ENCODE results near the gene BMPER.

BMPER gene

DNA sequence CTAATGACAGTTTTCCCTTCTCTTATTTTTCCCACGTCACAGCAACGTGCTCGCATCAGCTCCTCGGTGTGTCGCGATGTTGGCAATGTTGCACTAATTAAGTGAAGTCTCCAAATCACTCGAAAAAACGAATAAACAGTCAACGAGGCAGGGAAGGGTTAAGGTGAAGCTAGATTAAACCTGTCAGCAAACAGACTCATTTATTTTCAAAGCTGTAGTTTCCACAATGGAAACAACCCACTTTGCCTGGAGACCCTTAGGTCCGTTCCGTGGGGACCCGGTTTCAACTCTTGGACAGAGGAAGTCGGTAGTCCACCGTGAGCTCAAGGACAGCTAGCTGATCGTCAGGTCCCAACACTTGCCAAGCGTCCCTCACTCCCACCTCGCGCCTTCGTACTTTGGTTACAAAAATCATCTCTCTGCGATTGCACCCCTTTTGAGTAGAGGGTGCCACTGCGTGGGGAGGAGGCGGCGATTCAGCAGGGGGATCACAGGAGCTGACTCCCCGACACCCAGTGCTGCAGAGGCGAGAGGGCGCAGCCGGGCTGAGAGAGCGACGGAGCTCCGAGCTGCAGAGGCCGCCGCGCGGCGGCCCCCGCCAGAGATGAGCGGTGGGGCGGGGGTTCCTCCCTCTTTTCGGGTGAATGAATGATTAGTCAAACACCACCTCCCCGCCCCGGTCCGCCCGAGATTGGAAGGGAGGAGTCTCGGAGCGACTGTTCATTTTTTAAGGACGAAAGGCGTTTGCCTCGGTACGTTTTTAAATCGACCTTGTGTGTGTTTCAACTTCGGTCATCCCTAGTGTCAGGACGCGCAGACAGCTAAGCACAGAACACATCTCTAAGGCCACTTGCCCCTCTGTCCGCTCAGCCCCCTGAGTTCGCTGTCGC, 1.3 kb upstream of the BMPER start:
- H3K4me1 ChIP-seq, result peaks cover 8% of the 10 kb centered on the region
- peak overlapping the region; percentile 56 for H3K9ac ChIP-seq
- H3K4me2 ChIP-seq, result peak overlapping the region; percentile 94
- 0 out of 2 replicates have a peak, but pooled peaks cover 6% of the 10 kb centered on the region for H4K20me1 ChIP-seq
- H3K36me3 ChIP-seq, result no peaks in the 10 kb centered on the region
- TF ChIP-seq Cebpa-rat (IDR thresholded peaks at IDR 0.05), result no peak
- H3K27me3 ChIP-seq, result peaks cover 51% of the 10 kb centered on the region
- H3K9me3 ChIP-seq, result no peaks in the 10 kb centered on the region
- no peak overlapping the region for H3K27ac ChIP-seq
- H3K4me3 ChIP-seq, result peak overlapping the region; percentile 74

DNA sequence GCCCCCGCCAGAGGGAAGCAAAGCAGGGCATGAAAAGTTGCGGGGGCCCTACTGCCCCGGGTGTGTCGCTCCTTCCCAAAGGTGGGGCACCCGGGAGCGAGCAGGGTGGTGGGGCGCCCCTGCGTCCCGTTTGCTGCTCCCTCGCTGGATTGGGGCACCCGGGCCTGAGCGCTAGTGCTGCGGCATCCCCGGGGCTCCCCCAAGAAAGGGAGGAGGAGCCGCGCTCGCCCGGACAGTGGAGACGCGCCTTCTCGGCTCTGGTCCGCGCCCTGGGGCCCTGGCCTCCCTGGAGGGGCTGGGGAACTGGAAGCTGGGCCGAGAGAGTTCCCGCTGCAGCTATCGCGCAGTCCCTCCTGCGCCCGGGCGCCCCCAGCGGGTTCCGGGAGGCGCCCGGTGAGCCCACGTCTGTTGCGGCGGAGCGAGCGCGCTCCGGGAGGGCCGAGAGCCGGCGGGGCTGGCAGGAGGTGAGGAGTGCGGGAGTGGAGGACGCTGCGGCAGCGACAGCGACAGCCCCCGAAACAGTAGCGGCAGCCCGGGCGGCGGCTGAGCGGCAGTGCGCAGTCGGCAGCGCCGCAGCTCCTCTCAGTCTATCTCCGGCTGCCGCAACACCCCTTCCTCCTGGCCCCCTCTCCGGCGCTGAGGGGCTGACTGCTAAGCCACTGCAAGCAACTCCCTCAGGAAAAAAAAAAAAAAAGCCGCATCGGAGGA, 504 bp upstream of the BMPER start:
- Histone ChIP-seq H3K36me3 (no peaks in the 10 kb centered on the region), H3K9me3 (no peaks in the 10 kb centered on the region), H3K27me3 (peaks cover 51% of the 10 kb centered on the region), H3K4me3 (peak overlapping the region; percentile 74), H3K4me2 (peak overlapping the region; percentile 94), H3K9ac (peak overlapping the region; percentile 56), H4K20me1 (0 out of 2 replicates have a peak, but pooled peaks cover 6% of the 10 kb centered on the region), H3K4me1 (peaks cover 8% of the 10 kb centered on the region), H3K27ac (no peak overlapping the region)
- TF ChIP-seq Cebpa-rat (IDR thresholded peaks at IDR 0.05), result no peak

DNA sequence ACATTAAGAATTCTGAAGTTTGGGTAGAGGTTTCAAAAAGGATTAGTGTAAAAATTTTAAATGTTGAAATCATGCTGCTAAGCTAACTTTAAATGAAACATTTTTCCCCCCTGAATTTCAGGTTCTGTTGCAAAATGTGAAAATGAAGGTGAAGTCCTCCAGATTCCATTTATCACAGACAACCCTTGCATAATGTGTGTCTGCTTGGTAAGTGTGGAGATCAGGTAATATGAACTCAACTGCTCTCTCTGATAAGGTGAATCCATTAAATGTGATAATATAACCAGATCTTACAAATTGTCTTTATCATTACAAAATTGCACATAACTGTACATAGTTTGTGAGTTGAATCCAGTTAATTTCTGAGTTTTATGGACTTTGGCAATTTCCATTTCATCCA, 1.4 kb downstream of the BMPER start:
- H3K4me1 ChIP-seq, result peaks cover 8% of the 10 kb centered on the region
- no peaks in the 10 kb centered on the region for H3K36me3 ChIP-seq
- H3K27me3 ChIP-seq, result peaks cover 51% of the 10 kb centered on the region
- H3K9me3 ChIP-seq, result no peaks in the 10 kb centered on the region
- no peak overlapping the region for H3K4me2 ChIP-seq
- no peak overlapping the region for H3K4me3 ChIP-seq
- no peak for TF ChIP-seq Cebpa-rat (IDR thresholded peaks at IDR 0.05)
- H3K27ac ChIP-seq, result no peak overlapping the region
- H4K20me1 ChIP-seq, result 0 out of 2 replicates have a peak, but pooled peaks cover 6% of the 10 kb centered on the region
- H3K9ac ChIP-seq, result no peak overlapping the region

DNA sequence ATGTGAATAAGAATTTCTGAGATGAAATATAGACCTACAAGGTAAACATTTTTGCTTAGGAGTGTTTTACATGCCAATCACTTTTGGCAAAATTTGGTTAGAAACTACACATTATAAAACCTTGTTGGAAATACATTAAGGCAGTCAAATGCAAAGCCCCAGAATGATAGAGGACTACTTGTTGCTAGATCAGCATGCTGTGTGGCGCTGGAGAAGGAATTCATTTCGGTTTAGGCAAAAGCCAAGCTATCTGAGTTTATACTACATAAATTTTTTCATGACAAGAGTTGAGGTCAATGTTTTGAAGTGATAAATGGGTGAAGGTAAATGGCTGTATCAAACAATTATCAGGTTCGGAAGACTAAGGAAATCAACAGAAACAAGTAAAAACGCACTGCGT, 2.3 kb downstream of the BMPER start:
- H3K9ac ChIP-seq, result no peak overlapping the region
- H3K36me3 ChIP-seq, result no peaks in the 10 kb centered on the region

DNA sequence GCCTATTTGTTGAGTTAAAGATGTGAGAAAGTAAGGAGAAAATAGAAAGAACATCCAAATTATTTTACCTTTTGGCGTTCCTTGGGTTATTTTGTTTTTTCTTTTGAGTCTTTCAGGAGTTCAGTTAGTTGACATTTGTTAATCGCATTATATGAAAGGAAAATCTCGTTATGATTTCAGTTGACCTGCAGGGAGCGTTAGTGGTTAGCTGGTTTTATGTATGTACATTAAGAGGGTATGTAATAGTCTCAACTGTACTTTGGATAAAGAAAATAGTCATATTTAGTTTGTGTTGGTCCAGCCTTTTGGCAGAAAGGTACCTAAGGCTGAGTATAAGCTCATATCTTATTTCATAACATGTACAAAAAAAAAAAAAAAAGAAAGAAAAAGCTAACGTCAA, 4.0 kb downstream of the BMPER start:
- TF ChIP-seq Cebpa-rat (IDR thresholded peaks at IDR 0.05), result no peak
- H3K4me3 ChIP-seq, result no peak overlapping the region
- no peak overlapping the region for H3K4me2 ChIP-seq
- H4K20me1 ChIP-seq, result no peaks in the 10 kb centered on the region
- peaks cover 29% of the 10 kb centered on the region for H3K27me3 ChIP-seq
- no peak overlapping the region for H3K27ac ChIP-seq
- no peaks in the 10 kb centered on the region for H3K36me3 ChIP-seq
- no peaks in the 10 kb centered on the region; the same call in 1 of the 2 replicates for H3K4me1 ChIP-seq
- no peaks in the 10 kb centered on the region for H3K9me3 ChIP-seq
- H3K9ac ChIP-seq, result no peak overlapping the region

More for the DNA sequence above, 2.3 kb downstream of the BMPER start:
- Histone ChIP-seq H4K20me1 (0 out of 2 replicates have a peak, but pooled peaks cover 6% of the 10 kb centered on the region), H3K4me1 (peaks cover 8% of the 10 kb centered on the region), H3K27ac (no peak overlapping the region), H3K4me3 (no peak overlapping the region), H3K9me3 (no peaks in the 10 kb centered on the region), H3K27me3 (peaks cover 46% of the 10 kb centered on the region), H3K4me2 (no peak overlapping the region)
- TF ChIP-seq Cebpa-rat (IDR thresholded peaks at IDR 0.05), result no peak

DNA sequence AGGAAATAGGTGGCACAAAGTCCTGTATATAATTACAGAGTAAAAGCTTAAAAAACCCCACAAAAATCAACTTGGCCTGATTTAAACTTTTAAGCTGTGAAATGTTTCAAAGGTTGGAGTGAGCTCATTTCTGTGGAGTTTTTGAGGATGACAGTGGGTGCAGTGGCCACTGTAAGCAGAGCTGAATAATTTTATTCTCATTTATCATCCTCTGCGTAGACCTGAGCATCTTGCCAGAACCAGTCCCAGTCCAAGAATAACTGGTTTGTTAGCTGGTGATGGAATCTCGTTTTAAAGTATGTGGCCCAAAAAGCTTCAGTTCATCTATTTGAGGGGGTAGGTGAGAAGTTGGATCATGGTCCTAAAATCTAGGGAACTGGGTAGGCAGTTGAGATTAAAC, 4.4 kb downstream of the BMPER start:
- no peak overlapping the region for H3K27ac ChIP-seq
- no peak overlapping the region for H3K9ac ChIP-seq
- H3K9me3 ChIP-seq, result no peaks in the 10 kb centered on the region
- H3K4me2 ChIP-seq, result no peak overlapping the region
- TF ChIP-seq Cebpa-rat (IDR thresholded peaks at IDR 0.05), result no peak
- no peaks in the 10 kb centered on the region for H4K20me1 ChIP-seq
- H3K4me1 ChIP-seq, result no peaks in the 10 kb centered on the region
- no peak overlapping the region for H3K4me3 ChIP-seq
- H3K27me3 ChIP-seq, result peaks cover 25% of the 10 kb centered on the region
- no peaks in the 10 kb centered on the region for H3K36me3 ChIP-seq

DNA sequence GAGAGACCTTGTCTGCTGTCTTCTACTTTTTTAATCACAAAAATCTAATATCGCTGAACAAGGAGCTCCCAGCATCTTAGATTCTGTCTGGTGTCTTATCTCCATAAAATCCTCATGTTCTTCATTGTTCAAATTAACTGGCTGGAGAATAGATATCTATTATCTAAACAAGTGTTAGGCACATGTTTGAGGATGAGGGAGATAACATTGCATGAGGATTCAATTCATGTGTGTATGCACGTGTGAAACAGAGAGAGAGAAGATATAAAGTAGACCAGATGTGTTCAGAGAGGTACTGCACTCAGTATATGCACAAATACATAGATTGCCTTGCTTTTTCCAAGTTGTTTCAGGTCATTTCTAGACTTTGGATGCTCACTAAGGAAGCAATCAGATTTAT, 5.4 kb downstream of the BMPER start:
- no peak overlapping the region for H3K4me2 ChIP-seq
- peaks cover 16% of the 10 kb centered on the region for H3K27me3 ChIP-seq
- no peak overlapping the region for H3K27ac ChIP-seq
- H4K20me1 ChIP-seq, result no peaks in the 10 kb centered on the region
- TF ChIP-seq Cebpa-rat (IDR thresholded peaks at IDR 0.05), result no peak
- H3K36me3 ChIP-seq, result no peaks in the 10 kb centered on the region
- no peaks in the 10 kb centered on the region for H3K9me3 ChIP-seq
- H3K4me1 ChIP-seq, result no peaks in the 10 kb centered on the region
- no peak overlapping the region for H3K4me3 ChIP-seq
- H3K9ac ChIP-seq, result no peak overlapping the region

DNA sequence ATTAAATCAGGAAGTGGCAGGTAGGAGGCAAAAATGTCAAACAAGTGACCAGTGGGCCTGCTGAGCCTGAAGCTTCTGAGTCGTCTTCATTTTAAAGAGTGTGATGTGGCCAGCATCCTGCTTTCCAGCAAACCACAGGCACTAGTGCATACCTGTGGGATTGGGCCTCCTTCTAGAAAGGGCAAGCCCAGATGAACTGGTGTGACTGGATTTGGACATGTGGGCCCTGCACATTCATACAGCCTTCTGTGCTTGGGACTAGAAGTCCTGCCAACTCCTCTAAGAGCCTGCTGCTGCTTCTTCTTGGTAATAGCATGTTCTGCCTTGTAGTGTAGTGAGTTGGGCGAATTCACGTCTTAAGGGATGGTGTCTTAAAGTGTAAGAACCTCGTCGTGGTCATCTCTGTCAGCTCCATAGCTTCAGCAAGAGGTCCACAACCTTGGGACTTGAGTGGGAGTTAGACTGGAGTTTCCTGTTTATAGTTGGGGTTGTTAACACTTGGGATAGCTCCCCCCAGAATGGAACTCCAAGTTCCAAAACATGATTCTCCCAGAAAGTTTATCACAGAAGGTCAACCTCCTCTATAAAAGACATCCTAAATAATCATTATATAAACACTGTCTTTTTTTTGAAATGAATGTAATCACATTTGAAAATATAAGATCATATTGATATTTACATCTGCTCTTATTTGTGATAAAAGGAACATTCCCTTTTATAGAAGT, 11.2 kb downstream of the BMPER start:
- Histone ChIP-seq H3K4me2 (no peak overlapping the region; the same call in 1 of the 2 replicates), H3K9ac (no peak overlapping the region), H3K27me3 (no peaks in the 10 kb centered on the region), H3K4me1 (peaks cover 46% of the 10 kb centered on the region), H4K20me1 (no peaks in the 10 kb centered on the region), H3K9me3 (no peaks in the 10 kb centered on the region), H3K4me3 (no peak overlapping the region), H3K27ac (no peak overlapping the region), H3K36me3 (no peaks in the 10 kb centered on the region)
- no peak for TF ChIP-seq Cebpa-rat (IDR thresholded peaks at IDR 0.05)

DNA sequence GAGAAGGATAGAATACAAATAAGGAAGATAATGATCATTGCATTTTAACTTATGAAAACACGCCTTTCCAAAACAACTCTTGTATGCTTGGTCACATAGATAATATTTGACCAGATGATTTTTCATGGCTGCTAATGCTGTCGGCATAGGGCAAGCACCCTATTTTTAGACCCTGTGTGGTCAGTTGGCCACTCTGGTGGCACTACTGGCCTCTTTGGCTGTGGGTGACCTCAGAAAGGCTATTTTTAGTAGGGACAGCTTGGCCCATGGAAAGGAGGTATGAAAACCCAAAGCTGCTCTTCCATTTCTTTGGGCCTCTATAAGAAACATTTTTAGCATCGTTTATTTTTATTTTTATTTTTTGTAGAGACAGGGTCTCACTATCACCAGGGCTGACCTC, 12.3 kb downstream of the BMPER start:
- H3K27me3 ChIP-seq, result no peaks in the 10 kb centered on the region
- H3K4me1 ChIP-seq, result peaks cover 52% of the 10 kb centered on the region
- TF ChIP-seq Cebpa-rat (IDR thresholded peaks at IDR 0.05), result no peak
- H3K27ac ChIP-seq, result peak overlapping the region; percentile 60
- H3K9me3 ChIP-seq, result no peaks in the 10 kb centered on the region
- H3K9ac ChIP-seq, result no peak overlapping the region
- H3K36me3 ChIP-seq, result no peaks in the 10 kb centered on the region
- peak overlapping the region; percentile 78 for H3K4me2 ChIP-seq
- H4K20me1 ChIP-seq, result no peaks in the 10 kb centered on the region
- H3K4me3 ChIP-seq, result no peak overlapping the region
